Gastroesophageal sphincter (tissue), 3 donors: Measurements from ENCODE around the gene STC2.

ENCODE experiments used
- CTCF ChIP-seq, 4 experiments: fragments of 200-600 bp in 2 of 4; fragments of 450-650 bp in 2 of 4; sonication (generic) in 1 of 4; IDR thresholded peaks; one replicate each; pipeline ENCODE4 v1.5.1; 2017 to 2019; ENCODE audit warnings: antibody characterized with exemption in 4 of 4, mild to moderate bottlenecking in 2 of 4, moderate library complexity in 2 of 4
- EP300 ChIP-seq: sonication (generic); formaldehyde crosslinking; IDR thresholded peaks from one replicate; pipeline ENCODE4 v1.6.1; 2017; ENCODE audit warnings: antibody characterized with exemption, mild to moderate bottlenecking
- POLR2A ChIP-seq, 2 donors: fragments of 450-650 bp; IDR thresholded peaks; one replicate each; pipeline ENCODE4 v1.6.1; 2017; ENCODE audit warnings: antibody characterized with exemption in 2 of 2, mild to moderate bottlenecking in 2 of 2, moderate library complexity in 1 of 2

GRCh38 chr5:173303878-173304590 is 24.2 kb downstream of the STC2 start:
- no peak for TF ChIP-seq CTCF (IDR thresholded peaks at IDR 0.05)
- TF ChIP-seq POLR2A (IDR thresholded peaks at IDR 0.05): no peak
- TF ChIP-seq EP300: no peak
